Upper lobe of right lung (tissue), 1 donor: ENCODE results near the gene RELN. TPM values are rescaled to one million over a fixed set of nuclear protein-coding genes. Genes with fewer than 3 reads are reported as not detected.
A peak's percentile ranks its signal among the peaks of the same experiment; 100 is the strongest.

ENCODE experiments used
- ATAC-seq: fragments of 200-7000 bp; cut with Tn5 transposase; one replicate; pipeline ENCODE4 v1.9.1; 2020; ENCODE audit warnings: mild to moderate bottlenecking, moderate library complexity
- DNase-seq: peaks from one replicate; pipeline ENCODE4 v3.0.0-alpha.2; 2020
- H3K27ac ChIP-seq: fragments of 200-600 bp; one replicate; pipeline ENCODE4 v1.8.0; 2022
- H3K27me3 ChIP-seq: fragments of 200-600 bp; one replicate; pipeline ENCODE4 v1.8.0; 2022; ENCODE audit warnings: mild to moderate bottlenecking
- H3K36me3 ChIP-seq: fragments of 200-600 bp; one replicate; pipeline ENCODE4 v1.8.0; 2022
- H3K4me1 ChIP-seq: fragments of 200-600 bp; one replicate; pipeline ENCODE4 v1.8.0; 2022
- H3K4me3 ChIP-seq: fragments of 200-600 bp; one replicate; pipeline ENCODE4 v1.8.0; 2022; ENCODE audit warnings: mild to moderate bottlenecking
- H3K9me3 ChIP-seq: fragments of 200-600 bp; one replicate; pipeline ENCODE4 v1.8.0; 2022
- CTCF ChIP-seq: fragments of 200-600 bp; IDR thresholded peaks from one replicate; pipeline ENCODE4 v1.8.0; 2022; ENCODE audit warnings: antibody characterized with exemption
- intact Hi-C: fragments of 100-400 bp; cut with DNase I; formaldehyde crosslinking; loops from one replicate; pipeline ENCODE4 v1.11.0; 2022
- total RNA-seq: library from RNA; stranded (reverse); fragmentation: NEBNext Ultra II Directional; extraction: Animal tissue kit (Norgen Biotek cat#: 25700); gene quantifications from one replicate; pipeline ENCODE4 v1.2.1, GENCODE V29; 2021
- donor health status: DM: no; HTN: yes; CAD: no; lungs with severe emphysema.

RELN gene
- total RNA-seq, 1 donor from 2014 or later, result 5.6 TPM

- Histone ChIP-seq H3K9me3 (no peaks in the 10 kb centered on the region), H3K27ac (no peak overlapping the region), H3K4me1 (no peaks in the 10 kb centered on the region), H3K4me3 (no peak overlapping the region), H3K27me3 (no peaks in the 10 kb centered on the region), H3K36me3 (no peaks in the 10 kb centered on the region)
- intact Hi-C loops, result no loop called here
- no peak for DNase-seq
- no peak for ATAC-seq
- no peak for TF ChIP-seq CTCF
Observed at GRCh38 chr7:103462358-103462757, 527.1 kb downstream of the RELN start.

GRCh38 chr7:103447073-103447960, 542.1 kb downstream of the RELN start:
- no peak overlapping the region for H3K4me3 ChIP-seq
- peak; percentile 57 for TF ChIP-seq CTCF
- intact Hi-C loops, result no loop called here
- H3K27me3 ChIP-seq, result peaks cover 35% of the 10 kb centered on the region
- peaks cover 5% of the 10 kb centered on the region for H3K4me1 ChIP-seq
- no peaks in the 10 kb centered on the region for H3K36me3 ChIP-seq
- no peak for DNase-seq
- ATAC-seq, result peak; percentile 86
- H3K27ac ChIP-seq, result no peak overlapping the region
- H3K9me3 ChIP-seq, result no peaks in the 10 kb centered on the region

- Histone ChIP-seq H3K27me3 (peaks cover 35% of the 10 kb centered on the region), H3K36me3 (no peaks in the 10 kb centered on the region), H3K4me3 (peak within 1 kb of the TSS; percentile 42), H3K27ac (peak within 1 kb of the TSS; percentile 58), H3K9me3 (no peaks in the 10 kb centered on the region), H3K4me1 (peaks cover 5% of the 10 kb centered on the region)
- intact Hi-C loops, result no loop called here
- TF ChIP-seq CTCF, result no peak
- ATAC-seq, result peak; percentile 96
- DNase-seq, result peak; percentile 82
Observed at GRCh38 chr7:103446049-103446520, 543.4 kb downstream of the RELN start, which contains the start of gene SLC26A5. TSS of gene SLC26A5 (minus strand) at chr7:103446207. CDS start at chr7:103421514, 24,693 bp downstream.

- intact Hi-C loops, result no loop called here
- Histone ChIP-seq H3K4me1 (peaks cover 5% of the 10 kb centered on the region), H3K9me3 (no peaks in the 10 kb centered on the region), H3K27ac (peak overlapping the region; percentile 58), H3K4me3 (peak overlapping the region; percentile 42), H3K36me3 (no peaks in the 10 kb centered on the region), H3K27me3 (peaks cover 35% of the 10 kb centered on the region)
- TF ChIP-seq CTCF, result no peak
- ATAC-seq (peak; percentile 62), DNase-seq (no peak)
Observed at GRCh38 chr7:103445228-103446048, 544.0 kb downstream of the RELN start.

- TF ChIP-seq CTCF, result no peak
- no peak for ATAC-seq
- no peak for DNase-seq
- Histone ChIP-seq H3K27me3 (peaks cover 17% of the 10 kb centered on the region), H3K9me3 (no peaks in the 10 kb centered on the region), H3K4me3 (no peak overlapping the region), H3K27ac (no peak overlapping the region), H3K36me3 (no peaks in the 10 kb centered on the region), H3K4me1 (no peaks in the 10 kb centered on the region)
- intact Hi-C loops, result no loop called here
Observed at GRCh38 chr7:103439661-103440060, 549.8 kb downstream of the RELN start.
